GM12892 (cell line): ENCODE data around the gene CNOT11.
"Not testable (repeated sequence)": the region's sequence is repeated elsewhere in the genome, so short reads cannot be mapped to it uniquely, and the experiment has no call there.

Experiments
- DNase-seq: peaks from one replicate; pipeline ENCODE4 v3.0.0; 2011; ENCODE audit not compliant: insufficient read length
- FAIRE-seq: peaks from 2 replicates; lab custom pipeline; 2011; peaks lifted over from hg19 to GRCh38; lab: Jason Lieb, UNC
- POLR2A ChIP-seq: IDR thresholded peaks from 2 replicates; pipeline ENCODE4 v1.6.1; 2011; ENCODE audit warnings: low read depth, low read length, control low read depth
- POLR2AphosphoS5 ChIP-seq: IDR thresholded peaks from 2 replicates; pipeline ENCODE4 v1.6.1; 2011; ENCODE audit warnings: low read depth, low read length, control low read depth
- TAF1 ChIP-seq: IDR thresholded peaks from 2 replicates; pipeline ENCODE4 v1.6.1; 2011; ENCODE audit warnings: low read depth, mild to moderate bottlenecking, control low read depth, low read length, borderline replicate concordance

CNOT11 gene

DNA sequence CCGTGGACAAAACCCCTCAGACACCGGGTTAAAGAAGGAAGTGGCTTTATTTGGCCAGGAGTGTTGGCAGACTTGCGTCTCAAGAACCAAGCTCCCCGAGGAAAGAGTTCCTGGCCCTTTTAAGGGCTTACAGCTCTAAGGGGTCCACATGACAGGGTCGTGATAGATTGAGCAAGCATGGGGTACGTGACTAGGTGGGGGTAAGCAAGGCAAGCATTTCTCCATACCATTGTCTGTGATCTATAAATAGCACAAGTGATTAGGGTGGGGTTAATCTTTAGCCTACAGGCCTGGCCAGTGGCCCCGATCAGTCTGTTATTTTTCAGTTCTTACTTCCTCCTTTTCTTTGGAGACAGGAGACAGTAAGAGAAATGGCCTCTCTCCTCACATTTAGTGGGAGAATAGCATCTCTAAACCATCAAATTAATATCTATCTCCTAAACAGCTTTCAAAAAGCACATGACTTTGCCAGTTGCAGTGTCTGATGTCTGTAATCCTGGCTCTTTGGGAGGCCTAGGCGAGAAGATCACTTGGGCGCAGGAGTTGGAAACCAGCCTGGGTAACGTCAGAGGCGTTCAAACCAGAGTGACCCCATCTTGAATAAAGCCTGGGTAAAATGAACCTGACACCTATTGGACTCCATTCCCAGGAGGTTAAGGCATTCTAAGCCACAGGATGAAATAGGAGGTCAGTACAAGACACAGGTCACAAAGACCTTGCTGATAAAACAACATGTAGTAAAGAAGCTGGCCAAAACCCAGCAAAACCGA is 18.3 kb upstream of the CNOT11 start:
- no peak for FAIRE-seq
- DNase-seq = no peak
- no peak for TF ChIP-seq POLR2A
- TF ChIP-seq TAF1 = no peak

DNA sequence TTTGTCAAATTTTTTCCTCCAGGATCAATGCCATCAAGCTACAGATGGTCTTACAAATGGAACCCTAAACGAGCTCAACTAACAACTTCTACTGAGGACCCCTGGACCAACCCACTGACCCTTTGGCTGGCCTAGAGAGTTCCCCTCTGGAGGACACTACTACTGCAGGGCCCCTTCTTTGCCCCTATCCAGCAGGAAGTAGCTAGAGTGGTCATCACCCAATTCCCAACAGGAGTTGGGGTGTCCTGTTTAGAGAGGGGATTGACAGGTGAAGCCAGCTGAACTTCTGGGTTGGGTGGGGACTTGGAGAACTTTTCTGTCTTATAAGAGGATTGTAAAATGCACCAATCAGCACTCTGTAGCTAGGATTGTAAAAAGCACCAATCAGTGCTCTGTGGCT is 16.7 kb upstream of the CNOT11 start:
- FAIRE-seq, DNase-seq: not testable (repeated sequence)

DNA sequence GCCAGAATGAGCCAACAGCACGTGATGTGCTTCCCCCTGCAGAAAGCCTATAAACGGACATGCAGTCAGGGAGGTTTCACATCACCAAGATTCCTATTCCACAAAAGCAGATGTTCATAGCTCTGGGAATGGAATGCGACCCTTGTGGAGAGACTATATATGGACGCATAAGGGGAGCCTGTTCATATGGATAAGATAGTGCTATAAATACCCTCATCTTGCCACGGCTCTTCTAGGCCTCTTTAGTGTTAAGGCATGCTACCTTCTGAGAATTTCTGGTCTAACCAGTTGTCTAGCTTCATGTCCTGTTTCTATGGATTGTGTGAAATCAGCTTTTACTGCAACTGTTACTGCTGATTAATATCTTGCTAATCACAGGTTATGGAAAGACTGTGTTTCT is 14.7 kb upstream of the CNOT11 start:
- FAIRE-seq, DNase-seq: not testable (repeated sequence)

DNA sequence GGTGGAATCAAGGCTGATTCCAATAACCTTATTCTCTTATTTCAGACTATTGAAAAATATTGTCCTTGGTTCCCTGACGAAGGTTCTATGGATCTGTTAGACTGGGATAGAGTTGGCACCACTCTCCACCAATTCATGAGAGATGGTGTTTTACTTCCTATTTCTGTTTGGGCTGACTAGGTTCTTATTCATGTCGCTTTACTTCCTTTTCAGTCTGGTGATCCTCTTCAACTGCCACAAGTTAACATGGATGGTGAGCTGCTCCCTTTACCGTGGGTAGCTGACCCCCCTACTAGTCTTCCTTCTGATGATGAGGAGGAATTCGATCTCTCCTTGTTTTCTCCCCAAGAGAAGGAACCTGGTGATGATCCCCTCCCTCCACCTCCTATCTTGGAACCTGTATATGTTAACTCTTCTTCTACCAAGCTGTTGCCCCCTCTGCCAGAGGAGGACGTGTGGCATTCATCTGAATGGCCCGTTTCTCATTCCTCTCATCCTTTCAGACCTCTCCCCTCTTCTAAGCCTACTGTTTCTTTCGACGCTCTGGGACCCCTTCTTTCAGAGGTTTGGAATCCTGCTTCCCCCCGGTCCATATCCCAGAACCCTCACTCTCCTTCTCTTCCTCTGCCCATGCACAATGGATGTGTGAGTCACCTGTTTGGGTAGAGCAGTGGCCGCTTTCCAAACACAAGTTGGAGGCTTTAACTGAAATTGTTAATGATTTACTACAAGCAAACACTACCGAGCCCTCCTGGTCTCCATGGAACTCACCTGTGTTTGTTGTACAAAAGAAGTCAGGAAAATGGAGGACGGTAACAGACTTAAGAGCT is 13.5 kb upstream of the CNOT11 start:
- DNase-seq (no peak), FAIRE-seq (no peak)
- TF ChIP-seq POLR2A = no peak
- no peak for TF ChIP-seq TAF1
- no peak for TF ChIP-seq POLR2AphosphoS5

DNA sequence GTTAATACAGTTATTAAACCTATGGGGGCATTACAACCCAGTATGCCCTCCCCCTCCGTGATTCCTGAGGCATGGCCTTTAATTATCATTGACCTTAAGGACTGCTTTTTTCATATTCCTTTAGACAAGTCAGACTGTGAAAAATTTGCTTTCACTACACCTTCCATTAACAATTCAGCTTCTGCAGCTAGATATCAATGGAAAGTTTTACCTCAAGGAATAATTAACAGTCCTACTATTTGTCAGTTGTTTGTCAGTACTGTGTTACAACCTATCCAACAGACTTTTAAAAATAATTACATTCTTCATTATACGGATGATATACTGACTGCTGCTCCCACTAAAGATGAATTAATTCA is 12.9 kb upstream of the CNOT11 start:
- DNase-seq, FAIRE-seq: not testable (repeated sequence)

DNA sequence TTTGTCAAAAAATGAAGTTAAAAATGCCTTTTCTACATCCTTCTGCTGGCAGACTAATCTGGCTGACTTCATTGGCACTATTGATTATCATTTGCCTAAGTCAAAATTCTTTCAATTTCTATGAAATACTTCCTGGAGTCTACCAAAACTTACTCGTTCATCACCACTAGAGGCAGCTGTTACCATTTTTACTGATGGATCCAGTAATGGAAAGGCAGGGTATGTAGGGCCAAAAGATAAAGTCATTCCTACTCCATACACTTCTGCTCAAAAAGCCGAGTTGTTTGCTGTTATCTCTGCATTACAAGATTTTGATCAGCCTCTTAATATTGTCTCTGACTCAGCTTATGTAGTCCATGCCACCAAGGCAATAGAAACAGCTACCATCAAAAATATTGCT is 12.0 kb upstream of the CNOT11 start:
- not testable (repeated sequence) for FAIRE-seq, DNase-seq

GRCh38 chr2:101241158-101241557 is 11.5 kb upstream of the CNOT11 start:
- FAIRE-seq = no peak

DNA sequence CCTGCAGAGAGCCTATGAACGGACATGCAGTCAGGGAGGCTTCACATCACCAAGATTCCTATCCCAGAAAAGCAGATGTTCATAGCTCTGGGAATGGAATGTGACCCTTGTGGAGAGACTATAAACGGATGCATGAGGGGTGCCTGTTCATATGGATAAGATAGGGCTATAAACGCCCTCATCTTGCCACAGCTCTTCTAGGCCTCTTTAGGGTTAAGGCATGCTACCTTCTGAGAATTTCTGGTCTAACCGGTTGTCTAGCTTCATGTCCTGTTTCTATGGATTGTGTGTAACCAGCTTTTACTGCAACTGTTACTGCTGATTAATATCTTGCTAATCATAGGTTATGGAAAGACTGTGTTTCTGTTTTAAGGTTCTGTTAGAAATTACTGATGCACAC is 8.3 kb upstream of the CNOT11 start:
- FAIRE-seq, DNase-seq: not testable (repeated sequence)

More at GRCh38 chr2:101241158-101241557, 11.5 kb upstream of the CNOT11 start:
- DNase-seq = no peak
- TF ChIP-seq POLR2AphosphoS5 (no peak), TAF1 (no peak), POLR2A (no peak)

- FAIRE-seq, DNase-seq: not testable (repeated sequence)
Observed at GRCh38 chr2:101244899-101245298, 7.8 kb upstream of the CNOT11 start.

DNA sequence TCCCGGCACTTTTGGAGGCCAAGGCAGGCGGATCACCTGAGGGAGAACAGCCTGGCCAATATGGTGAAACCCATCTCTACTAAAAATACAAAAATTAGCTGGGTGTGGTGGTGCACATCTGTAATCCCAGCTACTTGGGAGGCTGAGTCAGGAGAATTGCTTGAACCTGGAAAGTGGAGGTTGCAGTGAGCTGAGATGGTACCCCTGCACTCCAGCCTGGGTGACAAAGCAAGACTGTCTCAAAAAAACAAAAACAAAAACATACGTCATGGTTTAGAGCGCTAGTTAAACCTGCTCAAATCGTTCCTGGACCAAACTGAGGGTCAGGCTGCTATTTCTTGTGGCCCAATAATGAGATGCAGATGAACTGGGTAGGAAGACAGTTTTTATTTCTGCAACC is 7.2 kb upstream of the CNOT11 start:
- not testable (repeated sequence) for DNase-seq, FAIRE-seq

- FAIRE-seq, DNase-seq: not testable (repeated sequence)
Observed at GRCh38 chr2:101248756-101249155, 3.9 kb upstream of the CNOT11 start.

DNA sequence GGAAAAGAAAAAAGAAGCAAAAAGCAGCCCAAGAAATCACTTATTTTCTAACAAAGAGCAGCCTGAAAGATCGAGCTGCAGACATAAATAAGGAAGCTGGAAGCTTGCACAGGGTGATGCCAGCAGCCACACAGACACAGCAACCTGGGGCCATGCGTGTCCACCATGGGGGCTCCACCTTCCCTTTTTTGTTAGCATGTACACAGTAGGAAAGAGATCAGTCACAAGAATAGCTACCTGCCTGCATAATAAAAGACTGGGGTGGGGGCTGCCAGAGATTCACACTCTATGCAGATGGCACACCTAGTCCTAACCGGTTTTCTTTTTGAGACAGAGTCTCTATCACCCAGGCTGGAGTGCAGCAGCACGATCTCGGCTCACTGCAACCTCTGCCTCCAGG is 2.9 kb upstream of the CNOT11 start:
- TF ChIP-seq POLR2A (no peak), POLR2AphosphoS5 (no peak), TAF1 (no peak)
- FAIRE-seq = no peak

GRCh38 chr2:101251246-101251781 is 1.4 kb upstream of the CNOT11 start:
- not testable (repeated sequence) for DNase-seq, FAIRE-seq

More for the DNA sequence above, 2.9 kb upstream of the CNOT11 start:
- no peak for DNase-seq
